Ovary (tissue), 9 donors: ENCODE data around the gene PRICKLE2. TPM values are rescaled to one million over a fixed set of nuclear protein-coding genes. Genes with fewer than 3 reads are reported as not detected.
A peak's percentile ranks its signal among the peaks of the same experiment; 100 is the strongest.

Experiments used
- DNase-seq, 5 donors: peaks; one replicate each; pipeline ENCODE4 v3.0.0-alpha.2; 2019 to 2020
- H3K27ac ChIP-seq, 2 donors: fragments of 200-600 bp; one replicate each; pipeline versions ENCODE4 v1.5.1 to v1.8.0; 2019 to 2022
- H3K27me3 ChIP-seq: fragments of 200-600 bp; one replicate; pipeline ENCODE4 v1.8.0; 2022
- H3K36me3 ChIP-seq: fragments of 200-600 bp; sonication (generic); one replicate; pipeline ENCODE4 v1.5.1; 2019
- H3K4me1 ChIP-seq: one replicate; pipeline ENCODE4 v1.8.1; 2013; ENCODE audit warnings: mild to moderate bottlenecking, moderate library complexity; ENCODE audit not compliant: insufficient read depth
- H3K4me3 ChIP-seq: fragments of 200-600 bp; sonication (generic); one replicate; pipeline ENCODE4 v1.5.1; 2017
- H3K9me3 ChIP-seq, 2 donors: fragments of 200-600 bp in 1 of 2; sonication (generic) in 1 of 2; one replicate each; pipeline versions ENCODE4 v1.5.1 to v1.8.1; 2013 to 2019; ENCODE audit warnings: mild to moderate bottlenecking in 1 of 2, moderate library complexity in 1 of 2
- CTCF ChIP-seq, 3 donors: fragments of 450-650 bp in 2 of 3; fragments of 200-600 bp in 1 of 3; IDR thresholded peaks; one replicate each; pipeline versions ENCODE4 v1.5.1 to v1.8.0; 2016 to 2022; ENCODE audit warnings: antibody characterized with exemption in 3 of 3, mild to moderate bottlenecking in 1 of 3
- EP300 ChIP-seq: sonication (generic); formaldehyde crosslinking; IDR thresholded peaks from one replicate; pipeline ENCODE4 v1.6.1; 2017; ENCODE audit warnings: antibody characterized with exemption
- POLR2A ChIP-seq: fragments of 450-650 bp; IDR thresholded peaks from one replicate; pipeline ENCODE4 v1.6.1; 2017; ENCODE audit warnings: antibody characterized with exemption, mild to moderate bottlenecking, moderate library complexity
- WGBS, 3 donors: extraction: QIAGEN DNeasy Blood & Tissue Kit in 1 of 3; methylation state at CpG; one replicate each; pipeline versions ENCODE4 v1.1.5 to v1.1.7; 2013 to 2017; 5-methylcytosine and 5-hydroxymethylcytosine counted together
- intact Hi-C, 4 donors: fragments of 100-400 bp; cut with DNase I; formaldehyde crosslinking; loops; one replicate each; pipeline versions ENCODE4 v1.11.0 to v1.15.1; 2022 to 2023
- polyA plus RNA-seq, 2 donors: library from polyadenylated mRNA; stranded (reverse); fragments of 200-250 nt in 1 of 2; fragments of 350-450 nt in 1 of 2; fragmentation: Illumina TruSeq in 1 of 2; extraction: RNeasy Lipid Tissue Mini Kit (QIAGEN cat#74804) in 1 of 2; gene quantifications; one replicate each; pipeline ENCODE4 v1.2.3, GENCODE V29; 2013 to 2014
- total RNA-seq, 7 donors: library from RNA; depleted of rRNA in 2 of 7; stranded (reverse); fragments of >200 nt in 2 of 7; fragmentation: NEBNext Ultra II Directional in 3 of 7; extraction: Animal tissue kit (Norgen Biotek cat#: 25700) in 3 of 7; gene quantifications; one replicate each; pipeline versions ENCODE4 v1.1.0 to v1.2.4, GENCODE V29; 2016 to 2023
- donor health status: DM: no; HTN: no; CAD: no; lungs with moderate emphysema.
- donor health status: DM: no; HTN: no; CAD: no.
- donor health status: Bipolar disorder and iron deficiency.
- donor health status: DM: yes; HTN: yes; CAD: no.
- donor health status: DM: no; HTN: no; CAD: no.
- donor health status: DM: yes; HTN: yes; CAD: no.

Gene PRICKLE2
- total and polyA plus RNA-seq, 9 donors, result 6.3 to 34.8 (median 25.4) TPM

- Histone ChIP-seq H3K4me1 (no peaks in the 10 kb centered on the region), H3K4me3 (no peak overlapping the region), H3K27me3 (no peaks in the 10 kb centered on the region), H3K27ac (no peak overlapping the region), H3K36me3 (no peaks in the 10 kb centered on the region), H3K9me3 (no peaks in the 10 kb centered on the region)
- intact Hi-C loops, result no loop called here
- WGBS, 3 donors, result 88 to 93% (median 89%) methylated on average over 1 of the region's 1 CpG
- TF ChIP-seq POLR2A (no peak), CTCF (IDR thresholded peaks at IDR 0.05) (no peak)
- no peak for DNase-seq
These were observed 144.5 kb downstream of the PRICKLE2 start for GRCh38 chr3:64080616-64081234.

- no peak overlapping the region for H3K4me3 ChIP-seq
- H3K27me3 ChIP-seq, result no peaks in the 10 kb centered on the region
- 75 to 94% (median 93%) methylated on average over 5 of the region's 5 CpGs for WGBS, 3 donors
- no peaks in the 10 kb centered on the region for H3K9me3 ChIP-seq
- DNase-seq, result no peak
- TF ChIP-seq EP300 (no peak), CTCF (IDR thresholded peaks at IDR 0.05) (no peak), POLR2A (no peak)
- H3K27ac ChIP-seq, result no peak overlapping the region
- H3K4me1 ChIP-seq, result no peaks in the 10 kb centered on the region
- no peaks in the 10 kb centered on the region for H3K36me3 ChIP-seq
- intact Hi-C loops, result no loop called here
These were observed 145.7 kb downstream of the PRICKLE2 start for GRCh38 chr3:64079369-64080150.

GRCh38 chr3:64078966-64079365, 146.3 kb downstream of the PRICKLE2 start:
- Histone ChIP-seq H3K36me3 (no peaks in the 10 kb centered on the region), H3K9me3 (no peaks in the 10 kb centered on the region), H3K27ac (no peak overlapping the region), H3K4me1 (no peaks in the 10 kb centered on the region), H3K27me3 (no peaks in the 10 kb centered on the region), H3K4me3 (no peak overlapping the region)
- WGBS, 3 donors, result 53 to 57% (median 57%) methylated on average over 4 of the region's 4 CpGs
- peak in 1 of 5 donors; percentile 40 for DNase-seq
- intact Hi-C loops, result no loop called here
- no peak for TF ChIP-seq CTCF (IDR thresholded peaks at IDR 0.05)
- TF ChIP-seq POLR2A, result no peak
- TF ChIP-seq EP300, result no peak

- Histone ChIP-seq H3K27me3 (no peaks in the 10 kb centered on the region), H3K4me3 (no peak overlapping the region), H3K27ac (no peak overlapping the region), H3K9me3 (no peaks in the 10 kb centered on the region), H3K4me1 (peaks cover 3% of the 10 kb centered on the region), H3K36me3 (no peaks in the 10 kb centered on the region)
- no peak for DNase-seq
- TF ChIP-seq EP300 (no peak), POLR2A (no peak), CTCF (IDR thresholded peaks at IDR 0.05) (no peak)
- 94 to 98% (median 97%) methylated on average over 6 of the region's 6 CpGs for WGBS, 3 donors
- intact Hi-C loops, result no loop called here
These were observed 150.2 kb downstream of the PRICKLE2 start for GRCh38 chr3:64074895-64075679.
